Transverse colon (tissue), 3 donors: Measurements from ENCODE around the gene SLC24A4.

ENCODE experiments used
- EP300 ChIP-seq: sonication (generic); formaldehyde crosslinking; IDR thresholded peaks from one replicate; pipeline ENCODE4 v1.6.1; 2017; ENCODE audit warnings: antibody characterized with exemption, low read depth
- POLR2A ChIP-seq: fragments of 450-650 bp; IDR thresholded peaks from one replicate; pipeline ENCODE4 v1.6.1; 2016; ENCODE audit warnings: antibody characterized with exemption, mild to moderate bottlenecking, moderate library complexity
- TF ChIP-seq, protein P1 (sequence below), 5 experiments: fragments of 200-600 bp in 3 of 5; fragments of 450-650 bp in 2 of 5; sonication (generic) in 3 of 5; IDR thresholded peaks; 1 replicate in 2 of 5; 2 replicates in 3 of 5; pipeline ENCODE4 v1.5.1; 2016 to 2017; ENCODE audit warnings: antibody characterized with exemption in 5 of 5, inconsistent platforms in 3 of 5, mild to moderate bottlenecking in 2 of 5, moderate library complexity in 1 of 5

GRCh38 chr14:92538412-92538985, 215.5 kb downstream of the SLC24A4 start:
- TF ChIP-seq, protein P1, sequence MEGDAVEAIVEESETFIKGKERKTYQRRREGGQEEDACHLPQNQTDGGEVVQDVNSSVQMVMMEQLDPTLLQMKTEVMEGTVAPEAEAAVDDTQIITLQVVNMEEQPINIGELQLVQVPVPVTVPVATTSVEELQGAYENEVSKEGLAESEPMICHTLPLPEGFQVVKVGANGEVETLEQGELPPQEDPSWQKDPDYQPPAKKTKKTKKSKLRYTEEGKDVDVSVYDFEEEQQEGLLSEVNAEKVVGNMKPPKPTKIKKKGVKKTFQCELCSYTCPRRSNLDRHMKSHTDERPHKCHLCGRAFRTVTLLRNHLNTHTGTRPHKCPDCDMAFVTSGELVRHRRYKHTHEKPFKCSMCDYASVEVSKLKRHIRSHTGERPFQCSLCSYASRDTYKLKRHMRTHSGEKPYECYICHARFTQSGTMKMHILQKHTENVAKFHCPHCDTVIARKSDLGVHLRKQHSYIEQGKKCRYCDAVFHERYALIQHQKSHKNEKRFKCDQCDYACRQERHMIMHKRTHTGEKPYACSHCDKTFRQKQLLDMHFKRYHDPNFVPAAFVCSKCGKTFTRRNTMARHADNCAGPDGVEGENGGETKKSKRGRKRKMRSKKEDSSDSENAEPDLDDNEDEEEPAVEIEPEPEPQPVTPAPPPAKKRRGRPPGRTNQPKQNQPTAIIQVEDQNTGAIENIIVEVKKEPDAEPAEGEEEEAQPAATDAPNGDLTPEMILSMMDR (IDR thresholded peaks at IDR 0.05) = no peak
- TF ChIP-seq POLR2A (no peak), EP300 (no peak)
